GM19397 (cell line): ENCODE data around the gene PRSS8.
"Not testable (repeated sequence)": the region's sequence is repeated elsewhere in the genome, so short reads cannot be mapped to it uniquely, and the experiment has no call there.

Experiments used
- ATAC-seq: cut with Tn5 transposase; IDR thresholded peaks from one replicate; pipeline ENCODE4 v1.9.1; 2021; ENCODE audit warnings: mild to moderate bottlenecking, moderate library complexity; ENCODE audit not compliant: unreplicated experiment

Gene PRSS8

GRCh38 chr16:31135535-31136286 is at the start of gene PRSS8:
Gene PRSS8 (minus strand): TSS chr16:31135727. CDS start chr16:31135498, 229 bp downstream.
- no peak for ATAC-seq

- no peak for ATAC-seq
These were observed 49.4 kb upstream of the PRSS8 start for GRCh38 chr16:31184888-31185287.

GRCh38 chr16:31183432-31184428 is 48.2 kb upstream of the PRSS8 start:
- no peak for ATAC-seq

- no peak for ATAC-seq
These were observed 46.9 kb upstream of the PRSS8 start for GRCh38 chr16:31182391-31182790.

- ATAC-seq, result no peak
These were observed 45.7 kb upstream of the PRSS8 start for GRCh38 chr16:31181102-31181830.

DNA sequence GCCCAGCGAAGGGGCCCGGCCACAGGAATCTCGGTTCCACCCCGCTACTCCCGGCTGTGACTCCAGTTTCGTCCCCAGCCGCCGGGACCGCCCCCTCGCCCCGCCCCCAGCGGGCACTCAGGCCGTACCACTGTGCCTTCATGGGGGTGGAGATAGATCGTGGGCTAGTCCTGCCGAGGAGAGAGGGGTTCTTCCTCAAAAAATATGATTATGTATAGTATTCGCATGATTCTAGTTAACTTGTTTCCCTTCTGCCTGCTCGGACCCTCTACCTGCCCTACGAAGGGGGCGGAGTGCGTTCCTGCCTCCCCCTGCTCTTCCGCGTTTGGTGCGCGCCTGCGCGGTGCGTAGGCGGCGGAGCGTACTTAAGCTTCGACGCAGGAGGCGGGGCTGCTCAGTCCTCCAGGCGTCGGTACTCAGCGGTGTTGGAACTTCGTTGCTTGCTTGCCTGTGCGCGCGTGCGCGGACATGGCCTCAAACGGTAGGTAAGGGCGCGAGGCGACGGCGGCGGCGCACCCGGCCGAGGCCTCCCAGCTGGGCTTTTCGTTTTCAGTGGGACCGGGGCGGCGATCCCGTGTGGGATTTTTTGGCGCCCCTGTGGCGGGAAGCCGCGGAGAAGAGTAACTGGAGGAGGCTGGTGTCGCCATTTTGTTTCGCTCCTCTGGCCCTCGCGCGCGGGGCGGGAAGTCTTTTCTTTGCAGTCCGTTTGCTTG is 44.4 kb upstream of the PRSS8 start, which contains the start of gene FUS:
Gene FUS (plus strand): TSS at position 393 of the 713 bp plus-strand sequence. CDS start 76 bp downstream, at position 469.
- ATAC-seq, result peak; percentile 58

DNA sequence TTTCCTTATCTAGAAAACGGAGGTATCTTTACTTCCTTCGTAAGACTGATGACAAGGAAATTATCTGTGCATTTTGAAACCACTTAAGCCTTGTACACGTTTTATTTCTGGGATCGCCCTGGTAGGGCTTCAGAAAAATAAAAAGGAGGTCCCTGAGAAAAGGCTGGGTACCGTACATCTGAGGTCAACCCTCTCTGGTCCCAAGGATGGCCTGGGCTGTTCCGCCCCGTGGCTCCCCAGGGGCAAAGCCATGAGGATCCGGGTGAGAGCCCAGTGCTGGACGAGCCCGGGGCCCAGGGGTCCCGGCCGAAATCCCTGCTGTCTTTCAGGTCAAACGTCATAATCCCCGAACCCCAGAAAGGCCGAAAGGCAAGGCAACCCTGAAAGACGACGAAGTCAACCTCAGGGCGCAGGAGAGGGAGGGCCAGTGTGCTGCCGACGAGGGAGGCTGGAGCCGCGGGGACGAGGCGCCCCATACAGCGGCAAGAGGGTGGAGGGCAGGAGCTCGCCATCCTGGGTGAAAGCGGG is 43.8 kb upstream of the PRSS8 start:
- no peak for ATAC-seq

DNA sequence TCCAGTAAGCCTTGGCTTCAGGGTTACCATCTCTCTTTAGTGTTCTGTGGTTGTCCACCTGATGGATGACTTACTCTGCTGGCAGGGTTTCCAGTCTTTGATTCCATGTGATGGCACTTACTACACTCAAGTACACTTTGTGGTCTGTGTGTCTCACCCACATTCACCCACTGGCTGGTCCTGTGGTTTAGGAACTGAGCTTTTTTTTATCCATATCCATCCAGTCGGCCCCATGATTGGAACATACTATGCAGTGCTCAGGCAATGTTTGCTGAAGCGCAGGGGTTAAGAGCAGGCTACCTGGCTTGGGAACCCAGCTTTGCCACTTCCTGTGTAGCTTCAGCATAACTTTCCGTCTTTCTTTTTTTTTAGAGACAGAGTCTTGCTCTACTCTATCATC is 41.6 kb upstream of the PRSS8 start:
- no peak for ATAC-seq

GRCh38 chr16:31170048-31170447 is 34.5 kb upstream of the PRSS8 start:
- ATAC-seq, result not testable (repeated sequence)

DNA sequence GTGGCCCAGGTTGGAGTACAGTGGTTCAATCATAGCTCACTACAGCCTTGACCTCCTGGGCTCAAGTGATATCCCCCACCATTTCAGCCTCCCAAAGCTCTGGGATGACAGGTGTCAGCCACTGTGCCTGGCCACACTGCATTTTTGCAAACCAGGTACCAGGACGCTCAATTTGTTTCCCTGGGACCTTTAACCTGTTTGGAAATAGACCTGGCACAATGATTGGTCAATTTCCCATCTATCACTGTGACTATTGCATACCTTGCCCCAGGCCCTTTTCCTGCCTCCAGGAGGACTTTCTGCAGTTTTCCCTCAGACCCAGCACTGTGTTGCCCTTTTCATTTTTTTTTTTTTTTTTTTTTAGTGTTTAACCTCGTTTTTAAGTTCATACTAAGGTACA is 33.3 kb upstream of the PRSS8 start:
- no peak for ATAC-seq

DNA sequence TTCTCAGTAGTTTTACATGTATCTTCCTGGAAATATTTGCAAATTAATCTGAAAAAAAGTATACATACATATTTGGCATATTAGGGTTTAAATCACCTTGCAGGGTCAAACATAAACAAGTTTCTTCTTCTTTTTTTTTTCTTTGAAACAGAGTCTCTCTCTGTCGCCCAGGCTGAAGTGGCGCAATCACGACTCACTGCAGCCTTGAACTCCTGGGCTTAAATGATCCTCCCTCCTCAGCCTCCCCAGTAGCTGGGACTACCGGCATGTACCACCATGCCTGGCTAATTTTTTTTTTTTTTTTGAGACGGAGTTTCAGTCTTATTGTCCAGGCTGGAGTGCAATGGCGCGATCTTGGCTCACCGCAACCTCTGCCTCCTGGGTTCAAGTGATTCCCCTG is 31.8 kb upstream of the PRSS8 start:
- no peak for ATAC-seq

GRCh38 chr16:31157136-31157535 is 21.6 kb upstream of the PRSS8 start:
- no peak for ATAC-seq

DNA sequence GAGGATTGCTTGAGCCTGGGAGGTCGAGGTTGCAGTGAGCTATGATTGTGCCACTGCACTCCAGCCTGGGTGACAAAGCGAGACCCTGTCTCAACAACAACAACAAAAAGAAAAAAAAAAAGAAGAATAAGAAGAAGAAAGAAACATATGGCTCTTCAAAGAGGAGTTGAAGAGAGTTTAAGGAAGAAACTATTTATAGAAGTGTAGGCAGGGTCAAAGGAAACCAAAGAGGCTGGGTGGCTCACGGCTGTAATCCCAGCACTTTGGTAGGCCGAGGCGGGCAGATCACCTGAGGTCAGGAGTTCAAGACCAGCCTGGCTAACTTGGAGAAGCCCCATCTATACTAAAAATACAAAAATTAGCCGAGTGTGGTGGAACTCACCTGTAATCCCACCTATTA is 15.4 kb upstream of the PRSS8 start:
- not testable (repeated sequence) for ATAC-seq

- ATAC-seq, result no peak
These were observed 14.7 kb upstream of the PRSS8 start, which contains the start of gene PRSS36 for GRCh38 chr16:31149894-31150890. Gene PRSS36 (minus strand): TSS chr16:31150066. CDS start chr16:31150035, 31 bp downstream.

DNA sequence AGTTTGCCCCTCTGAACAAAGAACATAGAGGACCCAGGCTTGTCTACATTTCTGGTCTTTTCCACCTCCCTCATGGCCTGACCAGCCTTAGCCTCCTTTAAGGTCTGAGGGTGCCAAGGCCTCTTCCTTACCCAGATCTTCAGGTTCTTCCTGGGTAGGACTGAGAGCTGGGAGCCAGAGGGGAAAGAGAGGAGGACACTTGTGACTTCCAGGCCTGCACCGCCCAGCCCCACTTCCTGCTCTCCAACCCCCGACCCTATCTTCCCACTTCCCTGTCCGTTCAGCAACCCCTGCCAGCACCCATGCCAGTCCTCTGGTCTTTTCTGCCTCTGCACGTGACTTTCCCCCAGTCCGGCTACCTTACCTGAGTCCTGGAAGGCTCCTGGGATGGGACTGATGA is 13.8 kb upstream of the PRSS8 start:
- no peak for ATAC-seq

DNA sequence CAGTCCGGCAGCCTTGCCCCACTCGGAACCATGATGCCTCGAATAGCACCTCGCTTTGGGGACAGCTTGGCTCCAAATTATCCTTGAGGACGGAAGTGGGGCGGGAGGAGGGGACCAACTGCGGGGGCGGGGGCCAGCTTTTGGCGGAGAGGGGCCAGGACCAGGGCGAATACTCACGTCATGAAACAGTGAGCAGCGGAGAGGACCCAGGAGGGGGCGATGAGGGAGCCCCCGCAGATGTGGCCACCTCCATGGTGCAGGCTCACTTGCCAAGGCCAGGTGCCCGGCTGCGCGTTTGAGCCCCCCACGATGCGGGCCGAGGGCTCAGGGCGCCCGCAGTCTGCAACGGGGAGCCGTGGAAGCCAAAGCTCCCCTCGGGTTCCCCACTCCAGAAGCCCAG is 13.4 kb upstream of the PRSS8 start:
- ATAC-seq, result no peak

GRCh38 chr16:31148281-31148728 is 12.8 kb upstream of the PRSS8 start:
- no peak for ATAC-seq

GRCh38 chr16:31147574-31147973 is 12.0 kb upstream of the PRSS8 start:
- no peak for ATAC-seq
